ENCODE measurements around the gene POU4F1.

DNA sequence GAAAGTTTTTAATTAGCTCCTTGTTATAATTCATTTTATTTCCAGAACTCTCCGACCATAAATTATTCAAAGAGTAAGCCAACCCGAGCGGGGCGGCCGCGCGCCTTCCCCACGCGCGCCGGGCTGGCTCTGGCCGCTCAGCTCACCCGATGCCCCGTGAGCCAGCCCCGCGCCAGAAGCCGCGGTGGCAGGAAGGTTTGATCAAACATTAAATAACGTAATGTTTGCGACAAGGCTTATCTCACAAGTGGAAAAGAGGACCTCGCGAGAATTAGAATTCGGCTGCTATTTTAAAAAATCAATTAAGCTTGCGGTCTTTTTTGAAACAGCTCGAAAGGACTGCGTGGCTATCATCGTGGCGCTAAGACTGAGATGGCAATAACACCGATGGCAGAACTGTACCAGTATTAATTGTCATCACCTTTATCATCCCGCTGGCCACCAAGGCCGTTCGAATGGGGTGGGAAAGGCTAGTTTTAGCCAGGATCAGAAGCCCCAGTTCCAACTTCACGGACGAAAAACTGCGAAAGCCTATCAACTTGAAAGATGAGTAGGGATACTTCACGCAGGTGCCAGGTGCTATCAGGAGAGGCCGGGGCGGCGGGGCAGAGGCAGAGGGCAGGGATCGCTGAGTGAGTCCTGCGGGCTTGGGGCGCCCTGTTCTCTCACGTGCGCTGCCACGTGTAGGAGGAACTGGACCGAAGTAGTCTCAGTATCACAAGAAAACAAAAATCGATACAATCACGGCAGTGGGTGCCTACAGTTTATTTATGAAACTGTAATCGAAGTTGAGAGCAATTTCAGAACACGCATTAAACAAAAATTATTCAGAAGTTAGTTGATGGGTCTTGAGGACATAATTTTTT is 6.4 kb downstream of the POU4F1 start:
- TF ChIP-seq, protein P1, sequence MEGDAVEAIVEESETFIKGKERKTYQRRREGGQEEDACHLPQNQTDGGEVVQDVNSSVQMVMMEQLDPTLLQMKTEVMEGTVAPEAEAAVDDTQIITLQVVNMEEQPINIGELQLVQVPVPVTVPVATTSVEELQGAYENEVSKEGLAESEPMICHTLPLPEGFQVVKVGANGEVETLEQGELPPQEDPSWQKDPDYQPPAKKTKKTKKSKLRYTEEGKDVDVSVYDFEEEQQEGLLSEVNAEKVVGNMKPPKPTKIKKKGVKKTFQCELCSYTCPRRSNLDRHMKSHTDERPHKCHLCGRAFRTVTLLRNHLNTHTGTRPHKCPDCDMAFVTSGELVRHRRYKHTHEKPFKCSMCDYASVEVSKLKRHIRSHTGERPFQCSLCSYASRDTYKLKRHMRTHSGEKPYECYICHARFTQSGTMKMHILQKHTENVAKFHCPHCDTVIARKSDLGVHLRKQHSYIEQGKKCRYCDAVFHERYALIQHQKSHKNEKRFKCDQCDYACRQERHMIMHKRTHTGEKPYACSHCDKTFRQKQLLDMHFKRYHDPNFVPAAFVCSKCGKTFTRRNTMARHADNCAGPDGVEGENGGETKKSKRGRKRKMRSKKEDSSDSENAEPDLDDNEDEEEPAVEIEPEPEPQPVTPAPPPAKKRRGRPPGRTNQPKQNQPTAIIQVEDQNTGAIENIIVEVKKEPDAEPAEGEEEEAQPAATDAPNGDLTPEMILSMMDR (IDR thresholded peaks at IDR 0.05; ENCODE audit: poor library complexity, severe bottlenecking): no peak
- TF ChIP-seq POLR2AphosphoS5 (IDR thresholded peaks at IDR 0.05) (peak; percentile 59), EZH2 (IDR thresholded peaks at IDR 0.05; ENCODE audit: borderline replicate concordance, insufficient read depth, low read length, poor library complexity, severe bottlenecking) (peak; percentile 71), EP300 (conservative IDR thresholded peaks at IDR 0.05; ENCODE audit: poor library complexity, severe bottlenecking) (no peak), SMC3 (conservative IDR thresholded peaks at IDR 0.05; ENCODE audit: poor library complexity) (no peak), TAF1 (IDR thresholded peaks at IDR 0.05; ENCODE audit: low read depth) (no peak)
